GM18861 (cell line): ENCODE data around the gene HIGD2A.

ENCODE experiments used
- ATAC-seq: cut with Tn5 transposase; IDR thresholded peaks from one replicate; pipeline ENCODE4 v1.9.1; 2021; ENCODE audit not compliant: unreplicated experiment

HIGD2A gene

GRCh38 chr5:176415240-176415951 is 26.8 kb downstream of the HIGD2A start:
- no peak for ATAC-seq

GRCh38 chr5:176415952-176416924 is 27.7 kb downstream of the HIGD2A start, which contains the start of gene CLTB:
CLTB (minus strand) TSS chr5:176416539; CDS start chr5:176416363, 176 bp downstream.
- peak; percentile 89 for ATAC-seq

GRCh38 chr5:176416965-176417364 is 28.4 kb downstream of the HIGD2A start:
- no peak for ATAC-seq

GRCh38 chr5:176418251-176418650 is 29.7 kb downstream of the HIGD2A start:
- ATAC-seq: no peak

GRCh38 chr5:176420086-176420485 is 31.5 kb downstream of the HIGD2A start:
- ATAC-seq: no peak

GRCh38 chr5:176420972-176421544 is 32.5 kb downstream of the HIGD2A start:
- ATAC-seq: no peak

GRCh38 chr5:176424181-176424580 is 35.6 kb downstream of the HIGD2A start:
- ATAC-seq: no peak

- ATAC-seq: no peak
These were observed 36.6 kb downstream of the HIGD2A start for GRCh38 chr5:176425138-176425537.

GRCh38 chr5:176425791-176426190 is 37.2 kb downstream of the HIGD2A start:
- no peak for ATAC-seq

GRCh38 chr5:176426876-176427275 is 38.3 kb downstream of the HIGD2A start:
- ATAC-seq: no peak

GRCh38 chr5:176427971-176428370 is 39.4 kb downstream of the HIGD2A start:
- ATAC-seq: no peak

- ATAC-seq: no peak
These were observed 41.4 kb downstream of the HIGD2A start for GRCh38 chr5:176429972-176430371.

GRCh38 chr5:176432707-176433106 is 44.2 kb downstream of the HIGD2A start:
- ATAC-seq: no peak

- ATAC-seq: no peak
These were observed 48.1 kb downstream of the HIGD2A start for GRCh38 chr5:176436656-176437055.

GRCh38 chr5:176438959-176439757 is 50.6 kb downstream of the HIGD2A start:
- no peak for ATAC-seq
